Breast epithelium (tissue), 4 donors: Measurements from ENCODE around the gene KRT86. TPM values are rescaled to one million over a fixed set of nuclear protein-coding genes. Genes with fewer than 3 reads are reported as not detected.

ENCODE experiments used
- DNase-seq, 2 donors: peaks; one replicate each; pipeline ENCODE4 v3.0.0-alpha.2; 2019; ENCODE audit warnings: low spot score in 2 of 2
- H3K27ac ChIP-seq, 2 donors: fragments of 200-600 bp; sonication (generic) in 1 of 2; one replicate each; pipeline ENCODE4 v1.5.1; 2016 to 2019; ENCODE audit warnings: mild to moderate bottlenecking in 1 of 2
- H3K27me3 ChIP-seq, 2 donors: fragments of 200-600 bp; sonication (generic) in 1 of 2; one replicate each; pipeline versions ENCODE4 v1.5.1 to v1.6.0; 2017 to 2019; ENCODE audit warnings: control low read depth in 1 of 2, mild to moderate bottlenecking in 1 of 2
- H3K36me3 ChIP-seq: fragments of 200-600 bp; one replicate; pipeline ENCODE4 v1.5.1; 2019
- H3K4me1 ChIP-seq, 2 donors: fragments of 200-600 bp; sonication (generic); one replicate each; pipeline ENCODE4 v1.5.1; 2016 to 2019; ENCODE audit warnings: control low read depth in 1 of 2
- H3K4me3 ChIP-seq, 3 donors: fragments of 200-600 bp; sonication (generic); 1 replicate in 2 of 3; 2 replicates in 1 of 3; pipeline ENCODE4 v1.5.1; 2016 to 2019; ENCODE audit warnings: mild to moderate bottlenecking in 3 of 3, moderate library complexity in 2 of 3
- H3K9me3 ChIP-seq, 2 donors: fragments of 200-600 bp; sonication (generic) in 1 of 2; one replicate each; pipeline ENCODE4 v1.5.1; 2016 to 2019; ENCODE audit warnings: control low read depth in 1 of 2
- CTCF ChIP-seq, 3 donors: fragments of 450-650 bp; IDR thresholded peaks; one replicate each; pipeline ENCODE4 v1.5.1; 2016 to 2017; ENCODE audit warnings: antibody characterized with exemption in 3 of 3, mild to moderate bottlenecking in 3 of 3, moderate library complexity in 3 of 3
- POLR2A ChIP-seq: fragments of 450-650 bp; IDR thresholded peaks from one replicate; pipeline ENCODE4 v1.6.1; 2016; ENCODE audit warnings: antibody characterized with exemption, mild to moderate bottlenecking, moderate library complexity
- POLR2AphosphoS5 ChIP-seq, 3 donors: sonication (generic); formaldehyde crosslinking; IDR thresholded peaks; one replicate each; pipeline ENCODE4 v1.6.1; 2017; ENCODE audit warnings: antibody characterized with exemption in 3 of 3
- intact Hi-C: fragments of 100-400 bp; cut with DNase I; formaldehyde crosslinking; loops from one replicate; pipeline ENCODE4 v1.15.1; 2023; ENCODE audit warnings: low total_unique reads
- total RNA-seq, 3 donors: library from RNA; depleted of rRNA; stranded (reverse); fragments of >200 nt; gene quantifications; one replicate each; pipeline ENCODE4 v1.1.0, GENCODE V29; 2016

The KRT86 gene
- total RNA-seq, 3 donors from 2014 or later, result 0.66 to 2.2 TPM; not detected in 1

- peak in 1 of 3 donors; percentile 16 for TF ChIP-seq CTCF (IDR thresholded peaks at IDR 0.05)
- peak in 1 of 3 donors; percentile 37 for TF ChIP-seq POLR2AphosphoS5 (IDR thresholded peaks at IDR 0.05)
- TF ChIP-seq POLR2A, result no peak
- peaks cover 0 to 5% of the 10 kb centered on the region in 2 donors for H3K27me3 ChIP-seq
- peak overlapping the region in 2 of 3 donors; percentile 71 to 78 for H3K4me3 ChIP-seq
- intact Hi-C loops, result loop anchor here (1.0 kb wide), 1 partner anchor 40 kb away; no protein-coding TSS in a partner anchor
- H3K36me3 ChIP-seq, result no peaks in the 10 kb centered on the region
- H3K9me3 ChIP-seq, result no peaks in the 10 kb centered on the region
- peak in 1 of 2 donors; percentile 54 for DNase-seq
- peaks cover 9 to 18% of the 10 kb centered on the region in 2 donors for H3K4me1 ChIP-seq
- peak overlapping the region; percentile 98 for H3K27ac ChIP-seq
Observed at GRCh38 chr12:52235001-52235764, 39.3 kb upstream of the KRT86 start.

GRCh38 chr12:52235822-52236361 lies 38.6 kb upstream of the KRT86 start:
- Histone ChIP-seq H3K27ac (peak overlapping the region; percentile 98), H3K9me3 (no peaks in the 10 kb centered on the region), H3K36me3 (no peaks in the 10 kb centered on the region), H3K27me3 (peaks cover 0 to 5% of the 10 kb centered on the region in 2 donors), H3K4me3 (peak overlapping the region in 2 of 3 donors; percentile 71 to 78), H3K4me1 (peaks cover 9 to 11% of the 10 kb centered on the region in 2 donors)
- peak; percentile 69 to 85 for DNase-seq
- intact Hi-C loops, result loop anchor here (1.0 kb wide), 1 partner anchor 39 kb away; no protein-coding TSS in a partner anchor
- peak in 1 of 3 donors; percentile 8 for TF ChIP-seq CTCF (IDR thresholded peaks at IDR 0.05)
- TF ChIP-seq POLR2AphosphoS5 (IDR thresholded peaks at IDR 0.05), result no peak

GRCh38 chr12:52236386-52237050 lies 37.9 kb upstream of the KRT86 start:
- Histone ChIP-seq H3K27ac (peak overlapping the region; percentile 98), H3K4me3 (peak overlapping the region in 2 of 3 donors; percentile 71 to 78), H3K27me3 (peaks cover 0 to 5% of the 10 kb centered on the region in 2 donors), H3K4me1 (peaks cover 6 to 9% of the 10 kb centered on the region in 2 donors), H3K9me3 (no peaks in the 10 kb centered on the region), H3K36me3 (no peaks in the 10 kb centered on the region)
- intact Hi-C loops, result no loop called here
- peak in 1 of 3 donors; percentile 67 for TF ChIP-seq POLR2AphosphoS5 (IDR thresholded peaks at IDR 0.05)
- no peak for TF ChIP-seq CTCF (IDR thresholded peaks at IDR 0.05)
- no peak for TF ChIP-seq POLR2A
- DNase-seq, result peak in 1 of 2 donors; percentile 37

GRCh38 chr12:52238207-52238840 lies 36.1 kb upstream of the KRT86 start:
- Histone ChIP-seq H3K4me1 (peaks cover 14 to 20% of the 10 kb centered on the region in 2 donors), H3K27ac (peak overlapping the region; percentile 98), H3K9me3 (no peaks in the 10 kb centered on the region), H3K36me3 (no peaks in the 10 kb centered on the region), H3K27me3 (peaks cover 0 to 3% of the 10 kb centered on the region in 2 donors), H3K4me3 (no peak overlapping the region)
- DNase-seq, result peak in 1 of 2 donors; percentile 34
- intact Hi-C loops, result no loop called here
- TF ChIP-seq CTCF (IDR thresholded peaks at IDR 0.05), result no peak
- no peak for TF ChIP-seq POLR2A
- TF ChIP-seq POLR2AphosphoS5 (IDR thresholded peaks at IDR 0.05), result peak in 1 of 3 donors; percentile 83
